ENCODE results near the gene RAB34. TPM values are rescaled to one million over a fixed set of nuclear protein-coding genes. Genes with fewer than 3 reads are reported as not detected.

RAB34 gene
- total and polyA plus RNA-seq, 9 of the 15 experiments (the other 6 are each of a cell fraction or from before 2014, with no cell fraction given): 0.07 to 3.8 (median 0.46) TPM; not detected in 1

DNA sequence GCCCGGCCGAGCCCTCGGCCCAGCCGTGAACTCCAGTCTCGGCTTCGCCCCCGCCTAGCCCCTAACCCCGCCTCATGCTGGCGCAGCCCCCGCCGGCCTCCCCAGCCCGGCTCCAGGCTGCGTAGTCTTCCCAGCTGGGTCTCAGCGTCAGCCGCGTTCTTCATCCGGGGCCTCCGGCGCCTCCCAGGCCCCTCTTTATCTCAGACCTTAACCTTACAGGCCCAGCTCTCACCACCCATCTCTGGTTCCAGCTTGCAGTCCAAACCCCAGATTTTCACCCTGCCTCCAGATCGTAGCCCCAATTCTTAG, 6.0 kb downstream of the RAB34 start, which contains the start of gene PROCA1 (continued):
- TF ChIP-seq, protein P1, sequence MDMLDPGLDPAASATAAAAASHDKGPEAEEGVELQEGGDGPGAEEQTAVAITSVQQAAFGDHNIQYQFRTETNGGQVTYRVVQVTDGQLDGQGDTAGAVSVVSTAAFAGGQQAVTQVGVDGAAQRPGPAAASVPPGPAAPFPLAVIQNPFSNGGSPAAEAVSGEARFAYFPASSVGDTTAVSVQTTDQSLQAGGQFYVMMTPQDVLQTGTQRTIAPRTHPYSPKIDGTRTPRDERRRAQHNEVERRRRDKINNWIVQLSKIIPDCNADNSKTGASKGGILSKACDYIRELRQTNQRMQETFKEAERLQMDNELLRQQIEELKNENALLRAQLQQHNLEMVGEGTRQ (CRISPR knock-in tag; IDR thresholded peaks at IDR 0.05): no peak
- TF ChIP-seq TCF7 (IDR thresholded peaks at IDR 0.05; ENCODE audit: borderline replicate concordance): no peak
- TF ChIP-seq SP1 (CRISPR knock-in tag; IDR thresholded peaks at IDR 0.05): no peak
- no peak for TF ChIP-seq HMGXB4 (CRISPR knock-in tag; IDR thresholded peaks at IDR 0.05)
- no peak for TF ChIP-seq YBX1 (IDR thresholded peaks at IDR 0.05)
- no peak for TF ChIP-seq PHTF2 (CRISPR knock-in tag; IDR thresholded peaks at IDR 0.05)
- no peak for TF ChIP-seq ZNF589 (CRISPR knock-in tag; IDR thresholded peaks at IDR 0.05; ENCODE audit: low read depth)
- no peak for TF ChIP-seq GATAD2B (IDR thresholded peaks at IDR 0.05; ENCODE audit: borderline replicate concordance)
- peak; percentile 87; the same call in 1 of the 2 replicates for TF ChIP-seq ZBTB7A (IDR thresholded peaks at IDR 0.05; ENCODE audit: borderline replicate concordance, control insufficient read depth, low read depth, low read length)
- TF ChIP-seq, protein P2, sequence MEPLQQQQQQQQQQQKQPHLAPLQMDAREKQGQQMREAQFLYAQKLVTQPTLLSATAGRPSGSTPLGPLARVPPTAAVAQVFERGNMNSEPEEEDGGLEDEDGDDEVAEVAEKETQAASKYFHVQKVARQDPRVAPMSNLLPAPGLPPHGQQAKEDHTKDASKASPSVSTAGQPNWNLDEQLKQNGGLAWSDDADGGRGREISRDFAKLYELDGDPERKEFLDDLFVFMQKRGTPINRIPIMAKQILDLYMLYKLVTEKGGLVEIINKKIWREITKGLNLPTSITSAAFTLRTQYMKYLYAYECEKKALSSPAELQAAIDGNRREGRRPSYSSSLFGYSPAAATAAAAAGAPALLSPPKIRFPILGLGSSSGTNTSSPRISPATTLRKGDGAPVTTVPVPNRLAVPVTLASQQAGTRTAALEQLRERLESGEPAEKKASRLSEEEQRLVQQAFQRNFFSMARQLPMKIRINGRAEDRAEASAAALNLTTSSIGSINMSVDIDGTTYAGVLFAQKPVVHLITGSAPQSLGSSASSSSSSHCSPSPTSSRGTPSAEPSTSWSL (CRISPR knock-in tag; IDR thresholded peaks at IDR 0.05; ENCODE audit: borderline replicate concordance): no peak
- TF ChIP-seq MIER1 (IDR thresholded peaks at IDR 0.05; ENCODE audit: low read depth): 0 out of 2 replicates have a peak, but pooled peaks have one; percentile 22
- TF ChIP-seq, protein P3, sequence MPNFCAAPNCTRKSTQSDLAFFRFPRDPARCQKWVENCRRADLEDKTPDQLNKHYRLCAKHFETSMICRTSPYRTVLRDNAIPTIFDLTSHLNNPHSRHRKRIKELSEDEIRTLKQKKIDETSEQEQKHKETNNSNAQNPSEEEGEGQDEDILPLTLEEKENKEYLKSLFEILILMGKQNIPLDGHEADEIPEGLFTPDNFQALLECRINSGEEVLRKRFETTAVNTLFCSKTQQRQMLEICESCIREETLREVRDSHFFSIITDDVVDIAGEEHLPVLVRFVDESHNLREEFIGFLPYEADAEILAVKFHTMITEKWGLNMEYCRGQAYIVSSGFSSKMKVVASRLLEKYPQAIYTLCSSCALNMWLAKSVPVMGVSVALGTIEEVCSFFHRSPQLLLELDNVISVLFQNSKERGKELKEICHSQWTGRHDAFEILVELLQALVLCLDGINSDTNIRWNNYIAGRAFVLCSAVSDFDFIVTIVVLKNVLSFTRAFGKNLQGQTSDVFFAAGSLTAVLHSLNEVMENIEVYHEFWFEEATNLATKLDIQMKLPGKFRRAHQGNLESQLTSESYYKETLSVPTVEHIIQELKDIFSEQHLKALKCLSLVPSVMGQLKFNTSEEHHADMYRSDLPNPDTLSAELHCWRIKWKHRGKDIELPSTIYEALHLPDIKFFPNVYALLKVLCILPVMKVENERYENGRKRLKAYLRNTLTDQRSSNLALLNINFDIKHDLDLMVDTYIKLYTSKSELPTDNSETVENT (CRISPR knock-in tag; IDR thresholded peaks at IDR 0.05): no peak
- TF ChIP-seq CHD1 (IDR thresholded peaks at IDR 0.05; ENCODE audit: low read length): no peak
- no peak for TF ChIP-seq MBD2 (IDR thresholded peaks at IDR 0.05; ENCODE audit: borderline replicate concordance, low read depth)
- no peak for TF ChIP-seq SMARCB1 (IDR thresholded peaks at IDR 0.05; ENCODE audit: insufficient read length, low read depth)
- TF ChIP-seq HDAC1 (IDR thresholded peaks at IDR 0.05): no peak; a peak in 1 of 4 replicates
- TF ChIP-seq CHCHD3 (CRISPR knock-in tag; IDR thresholded peaks at IDR 0.05): no peak
- no peak for TF ChIP-seq GATA2 (CRISPR knock-in tag; IDR thresholded peaks at IDR 0.05)
- TF ChIP-seq, protein P4, sequence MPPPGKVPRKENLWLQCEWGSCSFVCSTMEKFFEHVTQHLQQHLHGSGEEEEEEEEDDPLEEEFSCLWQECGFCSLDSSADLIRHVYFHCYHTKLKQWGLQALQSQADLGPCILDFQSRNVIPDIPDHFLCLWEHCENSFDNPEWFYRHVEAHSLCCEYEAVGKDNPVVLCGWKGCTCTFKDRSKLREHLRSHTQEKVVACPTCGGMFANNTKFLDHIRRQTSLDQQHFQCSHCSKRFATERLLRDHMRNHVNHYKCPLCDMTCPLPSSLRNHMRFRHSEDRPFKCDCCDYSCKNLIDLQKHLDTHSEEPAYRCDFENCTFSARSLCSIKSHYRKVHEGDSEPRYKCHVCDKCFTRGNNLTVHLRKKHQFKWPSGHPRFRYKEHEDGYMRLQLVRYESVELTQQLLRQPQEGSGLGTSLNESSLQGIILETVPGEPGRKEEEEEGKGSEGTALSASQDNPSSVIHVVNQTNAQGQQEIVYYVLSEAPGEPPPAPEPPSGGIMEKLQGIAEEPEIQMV (tag; conservative IDR thresholded peaks at IDR 0.05; ENCODE audit: low read depth): no peak
- peak; percentile 41 for TF ChIP-seq ZNF146 (CRISPR knock-in tag; IDR thresholded peaks at IDR 0.05; ENCODE audit: unreplicated experiment)
- TF ChIP-seq EHMT2 (IDR thresholded peaks at IDR 0.05): no peak
- TF ChIP-seq RBM22 (IDR thresholded peaks at IDR 0.05; ENCODE audit: low read depth, low read length, poor library complexity, severe bottlenecking): no peak
